GM04504 (cell line): ENCODE data around the gene LMO3.
"Not testable (repeated sequence)": the region's sequence is repeated elsewhere in the genome, so short reads cannot be mapped to it uniquely, and the experiment has no call there.

Experiments used
- DNase-seq: peaks from one replicate; pipeline ENCODE4 v3.0.0-alpha.2; 2012; ENCODE audit warnings: low read depth

Gene LMO3

GRCh38 chr12:16545836-16546235, 60.1 kb downstream of the LMO3 start:
- no peak for DNase-seq

DNA sequence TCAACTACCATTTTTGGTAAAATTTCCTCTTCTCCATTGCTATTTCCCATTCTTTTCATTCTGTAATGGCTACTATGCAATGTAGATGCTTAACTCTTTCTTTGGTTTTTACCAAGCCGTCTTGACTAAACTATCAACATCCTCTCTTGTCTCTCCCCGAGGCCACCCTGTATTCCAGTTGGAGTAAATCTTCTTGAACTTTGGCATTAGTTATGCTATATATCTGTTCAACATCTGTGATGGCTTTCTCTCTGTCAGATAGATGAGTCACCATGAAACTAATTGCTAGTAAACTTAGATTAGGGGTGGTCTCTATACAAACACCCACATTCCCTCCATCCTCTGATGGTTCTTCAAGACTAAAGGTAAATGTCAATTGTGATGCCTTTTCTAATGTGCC, 63.4 kb downstream of the LMO3 start:
- DNase-seq: no peak

- not testable (repeated sequence) for DNase-seq
Observed at GRCh38 chr12:16537652-16538051, 68.3 kb downstream of the LMO3 start.

DNA sequence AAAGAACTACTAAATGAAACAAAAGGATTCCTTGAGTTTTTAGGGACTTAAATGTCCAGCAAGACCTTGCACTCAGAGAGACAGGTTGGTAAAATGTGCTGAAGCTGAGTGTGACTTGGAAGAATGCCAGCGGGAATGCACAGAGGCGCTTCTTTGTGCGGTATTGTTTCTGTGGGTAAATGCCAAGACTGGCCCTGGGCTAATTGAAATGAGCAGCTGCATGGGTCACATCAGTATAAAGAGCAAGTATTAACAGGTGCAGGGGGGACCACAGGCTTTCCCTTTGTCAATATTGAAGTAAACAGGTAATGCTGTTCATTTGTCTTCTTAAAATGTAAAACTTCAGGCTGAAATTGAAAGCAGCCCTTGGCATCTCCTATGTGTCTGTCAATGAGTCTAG, 74.3 kb downstream of the LMO3 start:
- no peak for DNase-seq

GRCh38 chr12:16530268-16530850, 75.6 kb downstream of the LMO3 start:
- peak; percentile 2 for DNase-seq

DNA sequence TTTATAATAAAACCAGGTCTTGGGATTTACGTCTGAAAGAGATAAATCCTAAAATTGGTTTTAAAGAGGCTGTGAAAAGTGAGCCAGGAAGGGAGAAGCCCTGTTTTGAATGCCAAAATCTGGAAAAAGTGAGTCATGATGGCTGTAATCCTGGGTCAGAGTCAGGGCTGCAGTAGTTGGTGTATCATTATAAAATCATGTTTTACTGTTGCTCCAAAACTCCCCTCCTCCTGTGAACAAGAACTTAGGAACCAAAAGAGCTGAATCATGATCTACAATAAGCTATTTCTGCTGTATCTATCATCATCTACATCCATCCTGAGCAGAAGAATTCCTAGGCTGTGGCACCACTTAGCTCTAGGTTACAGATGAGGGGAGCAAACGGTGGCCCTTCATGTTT, 79.3 kb downstream of the LMO3 start:
- peak; percentile 71 for DNase-seq

DNA sequence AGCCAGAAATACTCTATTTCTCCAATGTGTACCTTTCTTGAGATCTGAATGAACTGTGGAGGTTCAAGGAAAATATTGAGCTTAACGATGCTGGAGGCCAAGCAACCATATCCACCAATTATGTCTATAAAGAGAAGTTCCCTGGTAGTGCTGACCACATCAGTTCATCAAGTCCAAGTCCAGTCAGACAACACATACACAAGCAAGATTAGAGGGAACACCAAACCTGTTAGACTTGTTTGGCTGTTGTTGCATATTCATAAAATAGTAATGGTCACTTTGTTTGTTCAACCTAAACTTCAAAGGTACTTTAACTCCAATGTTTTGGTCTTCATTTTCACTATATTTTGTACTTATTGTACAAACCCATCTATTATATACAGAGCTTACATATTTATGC, 81.6 kb downstream of the LMO3 start:
- no peak for DNase-seq

GRCh38 chr12:16523951-16524331, 82.0 kb downstream of the LMO3 start:
- no peak for DNase-seq

GRCh38 chr12:16523284-16523950, 82.5 kb downstream of the LMO3 start:
- DNase-seq: no peak

GRCh38 chr12:16520328-16520727, 85.6 kb downstream of the LMO3 start:
- DNase-seq: no peak

- DNase-seq: peak; percentile 7
Observed at GRCh38 chr12:16515666-16516065, 90.3 kb downstream of the LMO3 start.

- DNase-seq: no peak
Observed at GRCh38 chr12:16513231-16513630, 92.7 kb downstream of the LMO3 start.

- DNase-seq: no peak
Observed at GRCh38 chr12:16509411-16509810, 96.6 kb downstream of the LMO3 start.

- DNase-seq: no peak
Observed at GRCh38 chr12:16506394-16506793, 99.6 kb downstream of the LMO3 start.

GRCh38 chr12:16504200-16504599, 101.8 kb downstream of the LMO3 start:
- no peak for DNase-seq

DNA sequence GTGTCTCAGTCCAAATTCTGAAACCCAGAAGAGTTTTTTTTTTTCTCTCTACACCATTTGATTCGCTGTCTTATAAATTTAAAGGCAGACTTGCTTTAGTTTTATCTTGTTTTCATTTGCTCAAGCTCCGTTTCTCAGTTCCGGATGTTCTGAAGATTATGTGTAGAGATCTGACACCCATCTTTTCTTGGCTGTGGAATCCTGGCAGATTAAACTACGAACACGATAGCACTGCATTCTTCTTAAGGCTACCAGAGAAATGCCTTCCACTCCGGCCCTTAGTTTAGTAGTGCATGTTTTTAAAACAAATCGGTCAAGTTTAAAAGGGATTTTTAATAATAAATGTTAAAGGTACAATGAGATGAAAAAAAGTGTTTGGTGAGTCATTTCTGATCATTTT, 106.4 kb downstream of the LMO3 start:
- DNase-seq: no peak
